ENCODE data around the gene ACVR1B. TPM values are rescaled to one million over a fixed set of nuclear protein-coding genes. Genes with fewer than 3 reads are reported as not detected.

ACVR1B gene
- total and polyA plus RNA-seq, 9 of the 15 experiments (the other 6 are each of a cell fraction or from before 2014, with no cell fraction given), result 0.97 to 15.1 (median 6.8) TPM

DNA sequence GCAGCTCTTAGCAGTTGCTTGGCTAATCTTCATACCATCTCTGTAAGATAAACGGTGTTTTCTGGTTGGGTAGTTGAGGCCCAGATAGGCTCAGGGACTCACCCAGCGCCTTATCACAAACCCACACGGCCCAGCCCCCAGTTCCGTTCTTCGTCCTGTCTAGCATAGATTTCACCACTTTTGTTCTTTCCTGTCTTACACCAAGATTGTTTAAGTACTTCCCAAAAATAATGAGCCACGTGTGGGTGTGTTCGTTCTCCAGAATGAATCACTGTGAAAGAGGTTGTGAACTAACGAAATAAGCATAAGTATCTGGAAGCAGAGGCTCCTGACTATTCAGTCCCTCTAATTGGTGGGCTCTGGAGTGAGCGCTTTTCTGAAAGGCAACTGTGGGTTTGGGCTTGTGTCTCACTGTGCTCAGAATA is 21.4 kb downstream of the ACVR1B start (continued):
- TF ChIP-seq, protein P1, sequence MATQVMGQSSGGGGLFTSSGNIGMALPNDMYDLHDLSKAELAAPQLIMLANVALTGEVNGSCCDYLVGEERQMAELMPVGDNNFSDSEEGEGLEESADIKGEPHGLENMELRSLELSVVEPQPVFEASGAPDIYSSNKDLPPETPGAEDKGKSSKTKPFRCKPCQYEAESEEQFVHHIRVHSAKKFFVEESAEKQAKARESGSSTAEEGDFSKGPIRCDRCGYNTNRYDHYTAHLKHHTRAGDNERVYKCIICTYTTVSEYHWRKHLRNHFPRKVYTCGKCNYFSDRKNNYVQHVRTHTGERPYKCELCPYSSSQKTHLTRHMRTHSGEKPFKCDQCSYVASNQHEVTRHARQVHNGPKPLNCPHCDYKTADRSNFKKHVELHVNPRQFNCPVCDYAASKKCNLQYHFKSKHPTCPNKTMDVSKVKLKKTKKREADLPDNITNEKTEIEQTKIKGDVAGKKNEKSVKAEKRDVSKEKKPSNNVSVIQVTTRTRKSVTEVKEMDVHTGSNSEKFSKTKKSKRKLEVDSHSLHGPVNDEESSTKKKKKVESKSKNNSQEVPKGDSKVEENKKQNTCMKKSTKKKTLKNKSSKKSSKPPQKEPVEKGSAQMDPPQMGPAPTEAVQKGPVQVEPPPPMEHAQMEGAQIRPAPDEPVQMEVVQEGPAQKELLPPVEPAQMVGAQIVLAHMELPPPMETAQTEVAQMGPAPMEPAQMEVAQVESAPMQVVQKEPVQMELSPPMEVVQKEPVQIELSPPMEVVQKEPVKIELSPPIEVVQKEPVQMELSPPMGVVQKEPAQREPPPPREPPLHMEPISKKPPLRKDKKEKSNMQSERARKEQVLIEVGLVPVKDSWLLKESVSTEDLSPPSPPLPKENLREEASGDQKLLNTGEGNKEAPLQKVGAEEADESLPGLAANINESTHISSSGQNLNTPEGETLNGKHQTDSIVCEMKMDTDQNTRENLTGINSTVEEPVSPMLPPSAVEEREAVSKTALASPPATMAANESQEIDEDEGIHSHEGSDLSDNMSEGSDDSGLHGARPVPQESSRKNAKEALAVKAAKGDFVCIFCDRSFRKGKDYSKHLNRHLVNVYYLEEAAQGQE (IDR thresholded peaks at IDR 0.05; ENCODE audit: borderline replicate concordance), result peak; percentile 28; the same call in 1 of the 2 replicates
- TF ChIP-seq, protein P1 (CRISPR knock-in tag; IDR thresholded peaks at IDR 0.05; ENCODE audit: low read depth), result no peak
- TF ChIP-seq, protein P2, sequence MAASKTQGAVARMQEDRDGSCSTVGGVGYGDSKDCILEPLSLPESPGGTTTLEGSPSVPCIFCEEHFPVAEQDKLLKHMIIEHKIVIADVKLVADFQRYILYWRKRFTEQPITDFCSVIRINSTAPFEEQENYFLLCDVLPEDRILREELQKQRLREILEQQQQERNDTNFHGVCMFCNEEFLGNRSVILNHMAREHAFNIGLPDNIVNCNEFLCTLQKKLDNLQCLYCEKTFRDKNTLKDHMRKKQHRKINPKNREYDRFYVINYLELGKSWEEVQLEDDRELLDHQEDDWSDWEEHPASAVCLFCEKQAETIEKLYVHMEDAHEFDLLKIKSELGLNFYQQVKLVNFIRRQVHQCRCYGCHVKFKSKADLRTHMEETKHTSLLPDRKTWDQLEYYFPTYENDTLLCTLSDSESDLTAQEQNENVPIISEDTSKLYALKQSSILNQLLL (CRISPR knock-in tag; IDR thresholded peaks at IDR 0.05; ENCODE audit: borderline replicate concordance), result no peak
- peak; percentile 90 for TF ChIP-seq HMGN3 (IDR thresholded peaks at IDR 0.05; ENCODE audit: borderline replicate concordance, extremely low read depth, insufficient read length, low read depth, low read length)
- TF ChIP-seq, protein P3, sequence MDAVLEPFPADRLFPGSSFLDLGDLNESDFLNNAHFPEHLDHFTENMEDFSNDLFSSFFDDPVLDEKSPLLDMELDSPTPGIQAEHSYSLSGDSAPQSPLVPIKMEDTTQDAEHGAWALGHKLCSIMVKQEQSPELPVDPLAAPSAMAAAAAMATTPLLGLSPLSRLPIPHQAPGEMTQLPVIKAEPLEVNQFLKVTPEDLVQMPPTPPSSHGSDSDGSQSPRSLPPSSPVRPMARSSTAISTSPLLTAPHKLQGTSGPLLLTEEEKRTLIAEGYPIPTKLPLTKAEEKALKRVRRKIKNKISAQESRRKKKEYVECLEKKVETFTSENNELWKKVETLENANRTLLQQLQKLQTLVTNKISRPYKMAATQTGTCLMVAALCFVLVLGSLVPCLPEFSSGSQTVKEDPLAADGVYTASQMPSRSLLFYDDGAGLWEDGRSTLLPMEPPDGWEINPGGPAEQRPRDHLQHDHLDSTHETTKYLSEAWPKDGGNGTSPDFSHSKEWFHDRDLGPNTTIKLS (IDR thresholded peaks at IDR 0.05; ENCODE audit: borderline replicate concordance, low read depth), result 0 out of 2 replicates have a peak, but pooled peaks have one; percentile 17
- TF ChIP-seq, protein P4, sequence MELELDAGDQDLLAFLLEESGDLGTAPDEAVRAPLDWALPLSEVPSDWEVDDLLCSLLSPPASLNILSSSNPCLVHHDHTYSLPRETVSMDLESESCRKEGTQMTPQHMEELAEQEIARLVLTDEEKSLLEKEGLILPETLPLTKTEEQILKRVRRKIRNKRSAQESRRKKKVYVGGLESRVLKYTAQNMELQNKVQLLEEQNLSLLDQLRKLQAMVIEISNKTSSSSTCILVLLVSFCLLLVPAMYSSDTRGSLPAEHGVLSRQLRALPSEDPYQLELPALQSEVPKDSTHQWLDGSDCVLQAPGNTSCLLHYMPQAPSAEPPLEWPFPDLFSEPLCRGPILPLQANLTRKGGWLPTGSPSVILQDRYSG (tag; conservative IDR thresholded peaks at IDR 0.05; ENCODE audit: low read depth), result no peak
- TF ChIP-seq TOE1 (IDR thresholded peaks at IDR 0.05; ENCODE audit: borderline replicate concordance), result peak; percentile 50; the same call in 1 of the 2 replicates
- TF ChIP-seq TOE1 (CRISPR knock-in tag; IDR thresholded peaks at IDR 0.05; ENCODE audit: borderline replicate concordance, low read depth), result no peak
- no peak for TF ChIP-seq SMAD1 (IDR thresholded peaks at IDR 0.05; ENCODE audit: low read depth, low read length, partially characterized antibody)
